ENCODE data around the gene EML6. TPM values are rescaled to one million over a fixed set of nuclear protein-coding genes. Genes with fewer than 3 reads are reported as not detected.

The EML6 gene
- total and polyA plus RNA-seq, 2 of the 8 experiments (the other 6 are each of a cell fraction or from before 2014, with no cell fraction given): 1.2 to 1.6 TPM

DNA sequence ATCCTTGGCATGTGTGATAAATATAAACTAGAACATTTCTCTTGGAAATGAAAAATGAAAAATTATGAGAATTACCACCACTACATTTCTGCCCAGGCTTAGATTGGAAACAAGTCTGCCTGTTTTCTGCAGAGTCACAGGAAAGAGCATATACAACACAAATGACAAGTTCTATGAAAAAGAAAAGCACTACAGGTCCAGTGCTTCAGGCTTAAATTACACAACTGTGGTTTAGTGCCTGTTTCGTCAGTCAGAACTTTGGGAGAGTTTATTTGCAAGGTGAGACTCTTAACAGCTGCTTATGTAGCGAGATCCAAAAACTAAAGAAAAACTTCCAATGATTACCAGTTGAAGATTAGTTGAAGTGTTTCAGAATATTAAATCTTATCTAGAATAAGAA lies 257.9 kb downstream of the EML6 start:
- no peak for FAIRE-seq
- Histone ChIP-seq H4K5ac (ENCODE audit: insufficient read length, low read depth, low read length) (no peak overlapping the region), H4K91ac (replicated peaks; ENCODE audit: insufficient read length, low read length) (no peak overlapping the region), H2AK5ac (ENCODE audit: low read depth, low read length) (no peak overlapping the region), H3K4me2 (ENCODE audit: insufficient read depth in 1 of 2, low read depth in 2 of 2, low read length in 2 of 2) (no peak overlapping the region), H3K9ac (replicated peaks in 1 of 4; ENCODE audit: extremely low read depth in 1 of 4, low read depth in 3 of 4, low read length in 3 of 4) (no peak overlapping the region), H4K8ac (ENCODE audit: extremely low read depth, insufficient read depth, low read length) (no peak overlapping the region), H3K4ac (replicated peaks; ENCODE audit: insufficient read length, low read depth, low read length) (no peak overlapping the region), H3K9me3 (ENCODE audit: insufficient read depth in 2 of 2, low read depth in 1 of 2, low read length in 1 of 2) (no peaks in the 10 kb centered on the region), H3K4me1 (replicated peaks in 1 of 4; ENCODE audit: control insufficient read depth in 3 of 4, insufficient read depth in 4 of 4, low read length in 3 of 4) (peaks cover 0 to 2% (median under 1%) of the 10 kb centered on the region in 4 experiments; a peak in 2 of 7 replicates), H4K20me1 (replicated peaks in 1 of 2; ENCODE audit: control insufficient read depth in 1 of 2, insufficient read depth in 2 of 2, low read length in 2 of 2) (no peaks in the 10 kb centered on the region), H3K18ac (ENCODE audit: extremely low read depth, low read length) (no peak overlapping the region), H2BK15ac (ENCODE audit: low read length) (no peak overlapping the region), H3K23me2 (ENCODE audit: low read depth, low read length) (no peaks in the 10 kb centered on the region; the same call in 1 of the 2 replicates), H3K4me3 (ENCODE audit: extremely low read depth in 1 of 4, insufficient read depth in 2 of 4, low read depth in 3 of 4, low read length in 4 of 4) (no peak overlapping the region), H3K79me1 (ENCODE audit: low read depth, low read length) (peaks cover 2% of the 10 kb centered on the region; the same call in 1 of the 2 replicates), H2BK120ac (replicated peaks; ENCODE audit: low read depth, low read length) (no peak overlapping the region), H3K36me3 (ENCODE audit: control insufficient read depth in 2 of 4, insufficient read depth in 4 of 4, low read length in 3 of 4) (peaks cover 3 to 45% (median 12%) of the 10 kb centered on the region in 4 experiments; a peak in 7 of 8 replicates), H2BK20ac (ENCODE audit: low read length) (no peak overlapping the region), H3K56ac (replicated peaks; ENCODE audit: insufficient read length, low read depth, low read length) (no peak overlapping the region), H2BK5ac (ENCODE audit: low read depth, low read length) (no peak overlapping the region), H3K27ac (ENCODE audit: low read depth, low read length) (no peak overlapping the region), H2AFZ (ENCODE audit: low read length) (no peak overlapping the region), H3K14ac (ENCODE audit: insufficient read length) (no peak overlapping the region), H3K23ac (ENCODE audit: insufficient read length) (no peak overlapping the region), H3K79me2 (ENCODE audit: control insufficient read depth in 1 of 2, insufficient read depth in 2 of 2, low read length in 2 of 2) (peaks cover 0 to 82% of the 10 kb centered on the region in 2 experiments; a peak in 3 of 4 replicates), H2BK12ac (ENCODE audit: low read depth, low read length) (no peak overlapping the region), H3K27me3 (replicated peaks in 1 of 4; ENCODE audit: control insufficient read depth in 3 of 4, extremely low read depth in 1 of 4, insufficient read depth in 3 of 4, low read length in 3 of 4) (no peaks in the 10 kb centered on the region)
- ChIA-PET POLR2A (ENCODE audit: partially characterized antibody) (no interaction called here), CTCF (ENCODE audit: partially characterized antibody) (no interaction called here)
- DNase-seq (ENCODE audit: low read depth in 1 of 2, low spot score in 2 of 2): no peak
- 95% methylated on average over 2 of the region's 2 CpGs; no CpG with 5 or more reads in 1 of the 2 experiments for WGBS, 2 experiments (ENCODE audit: extremely low coverage in 1 of 2, insufficient coverage in 1 of 2, insufficient read length in 1 of 2, insufficient replicate concordance in 2 of 2, low coverage in 1 of 2, low lambda C conversion rate in 2 of 2, missing lambda C conversion rate in 1 of 2)
- TF ChIP-seq NRF1 (IDR thresholded peaks at IDR 0.05; ENCODE audit: low read depth, low read length): no peak
- no peak for TF ChIP-seq SUZ12 (IDR thresholded peaks at IDR 0.05; ENCODE audit: low read length)
- no peak for TF ChIP-seq BRCA1 (IDR thresholded peaks at IDR 0.05; ENCODE audit: low read depth, low read length)
- no peak for TF ChIP-seq POU5F1 (IDR thresholded peaks at IDR 0.05; ENCODE audit: low read depth, low read length)
- no peak for TF ChIP-seq SAP30 (IDR thresholded peaks at IDR 0.05; ENCODE audit: insufficient read depth, insufficient replicate concordance, low read length)
- TF ChIP-seq TEAD4 (IDR thresholded peaks at IDR 0.05; ENCODE audit: low read depth, low read length): no peak
- TF ChIP-seq FOSL1 (IDR thresholded peaks at IDR 0.05; ENCODE audit: insufficient read depth, low read depth, low read length): no peak
- TF ChIP-seq BACH1 (IDR thresholded peaks at IDR 0.05; ENCODE audit: low read length): no peak
- TF ChIP-seq BCL11A (IDR thresholded peaks at IDR 0.05; ENCODE audit: low read depth in 2 of 2, low read length in 2 of 2): no peak
- no peak for TF ChIP-seq HDAC6 (IDR thresholded peaks at IDR 0.05; ENCODE audit: low read depth, low read length)
- no peak for TF ChIP-seq HDAC2 (IDR thresholded peaks at IDR 0.05; ENCODE audit: borderline replicate concordance in 1 of 2, low read depth in 2 of 2, low read length in 2 of 2)
- no peak for TF ChIP-seq CBX5 (IDR thresholded peaks at IDR 0.05; ENCODE audit: low read depth, low read length)
- no peak for TF ChIP-seq RBBP5 (IDR thresholded peaks at IDR 0.05; ENCODE audit: borderline replicate concordance, low read depth, low read length)
- no peak for TF ChIP-seq KDM1A (IDR thresholded peaks at IDR 0.05; ENCODE audit: borderline replicate concordance, low read length)
- TF ChIP-seq JUN (IDR thresholded peaks at IDR 0.05; ENCODE audit: low read depth, low read length): no peak
